K562 (cell line): ENCODE data around the gene CIAO2B. TPM values are rescaled to one million over a fixed set of nuclear protein-coding genes. Genes with fewer than 3 reads are reported as not detected.
A peak's percentile ranks its signal among the peaks of the same experiment; 100 is the strongest.

Experiments used
- BHLHE40 ChIP-seq: IDR thresholded peaks from 2 replicates; pipeline ENCODE4 v1.6.1; 2011; ENCODE audit warnings: low read length, improper control_type of control experiment
- CHD2 ChIP-seq: IDR thresholded peaks from 2 replicates; pipeline ENCODE4 v1.6.1; 2011; ENCODE audit warnings: low read depth, low read length
- EP300 ChIP-seq: IDR thresholded peaks from 2 replicates; pipeline ENCODE4 v1.6.1; 2012; ENCODE audit warnings: low read length, improper control_type of control experiment
- ETS2 ChIP-seq: IDR thresholded peaks from 2 replicates; pipeline ENCODE4 v1.6.1; 2016; ENCODE audit warnings: borderline replicate concordance, missing genetic modification characterization, mild to moderate bottlenecking, moderate library complexity, missing compliant biosample characterization; ENCODE audit not compliant: poor library complexity, severe bottlenecking
- FOS ChIP-seq: IDR thresholded peaks from 3 replicates; pipeline ENCODE4 v1.6.1; 2011; ENCODE audit not compliant: insufficient read length; ENCODE audit errors: extremely low read depth
- GATA2 ChIP-seq: sonication (generic); formaldehyde crosslinking; IDR thresholded peaks from 2 replicates; pipeline ENCODE4 v1.4.0; 2020; ENCODE audit warnings: mild to moderate bottlenecking, missing genetic modification reagents
- HDAC2 ChIP-seq: fragments of 450-650 bp; IDR thresholded peaks from 2 replicates; pipeline ENCODE4 v1.6.1; 2016; ENCODE audit warnings: mild to moderate bottlenecking
- HMGXB4 ChIP-seq: sonication (generic); formaldehyde crosslinking; IDR thresholded peaks from 2 replicates; pipeline ENCODE4 v1.8.1; 2023; ENCODE audit warnings: mild to moderate bottlenecking, missing genetic modification reagents
- HNRNPLL ChIP-seq: fragments of 200-400 bp; formaldehyde crosslinking; IDR thresholded peaks from 2 replicates; pipeline ENCODE4 v1.6.1; 2017; ENCODE audit warnings: low read length, low read depth, mild to moderate bottlenecking; ENCODE audit not compliant: poor library complexity, severe bottlenecking
- LARP7 ChIP-seq: fragments of 450-650 bp; IDR thresholded peaks from 2 replicates; pipeline ENCODE4 v1.6.1; 2016
- LEF1 ChIP-seq: fragments of 450-650 bp; IDR thresholded peaks from 2 replicates; pipeline ENCODE4 v1.6.1; 2016; ENCODE audit warnings: mild to moderate bottlenecking
- MIER1 ChIP-seq: fragments of 450-650 bp; IDR thresholded peaks from 2 replicates; pipeline ENCODE4 v1.6.1; 2016; ENCODE audit warnings: antibody characterized with exemption, mild to moderate bottlenecking, low read depth
- RBM17 ChIP-seq: fragments of 200-400 bp; formaldehyde crosslinking; IDR thresholded peaks from 2 replicates; pipeline ENCODE4 v1.6.1; 2017; ENCODE audit warnings: low read depth, mild to moderate bottlenecking, low read length, borderline replicate concordance
- SAFB2 ChIP-seq: fragments of 200-400 bp; formaldehyde crosslinking; IDR thresholded peaks from 2 replicates; pipeline ENCODE4 v1.6.1; 2018; ENCODE audit warnings: borderline replicate concordance, low read length, low read depth, moderate library complexity; ENCODE audit not compliant: severe bottlenecking
- SMAD3 ChIP-seq: fragments of 450-650 bp; formaldehyde crosslinking; conservative IDR thresholded peaks from 2 replicates; pipeline ENCODE4 v1.4.0; 2020; ENCODE audit warnings: mild to moderate bottlenecking
- SMARCA5 ChIP-seq: fragments of 450-650 bp; IDR thresholded peaks from 2 replicates; pipeline ENCODE4 v1.6.1; 2016
- SMARCC2 ChIP-seq: fragments of 450-650 bp; IDR thresholded peaks from 2 replicates; pipeline ENCODE4 v1.6.1; 2017; ENCODE audit warnings: antibody characterized with exemption, moderate library complexity, mild to moderate bottlenecking, low read depth
- SRF ChIP-seq, 2 experiments: fragments of 250-450, 450-650 bp in 1 of 2; sonication (Bioruptor Pico) in 1 of 2; sonication (generic) in 1 of 2; formaldehyde crosslinking; IDR thresholded peaks; 2 replicates each; pipeline versions ENCODE4 v1.5.0 to v1.5.1; 2020 to 2022; ENCODE audit warnings: mild to moderate bottlenecking in 1 of 2, missing genetic modification reagents in 1 of 2
- TARDBP ChIP-seq: fragments of 450-650 bp; IDR thresholded peaks from 2 replicates; pipeline ENCODE4 v1.6.1; 2016
- TBL1XR1 ChIP-seq, 2 experiments: IDR thresholded peaks; 2 replicates each; pipeline ENCODE4 v1.6.1; 2012; ENCODE audit warnings: improper control_type of control experiment in 2 of 2, low read length in 2 of 2, mild to moderate bottlenecking in 1 of 2
- TSC22D4 ChIP-seq: fragments of 450-650 bp; IDR thresholded peaks from 2 replicates; pipeline ENCODE4 v1.6.1; 2016; ENCODE audit warnings: missing genetic modification characterization, missing biosample characterization, control low read depth
- UBTF ChIP-seq, 2 experiments: IDR thresholded peaks; 2 replicates each; pipeline ENCODE4 v1.6.1; 2012; ENCODE audit warnings: improper control_type of control experiment in 2 of 2, low read depth in 2 of 2, low read length in 2 of 2, borderline replicate concordance in 1 of 2
- ZEB2 ChIP-seq: fragments of 450-650 bp; IDR thresholded peaks from 2 replicates; pipeline ENCODE4 v1.6.1; 2016
- ZNF212 ChIP-seq: fragments of 450-650 bp; formaldehyde crosslinking; IDR thresholded peaks from 2 replicates; pipeline ENCODE4 v1.4.0; 2020; ENCODE audit warnings: mild to moderate bottlenecking
- ZNF274 ChIP-seq: IDR thresholded peaks from 2 replicates; pipeline ENCODE4 v1.6.1; 2011; ENCODE audit warnings: low read depth, mild to moderate bottlenecking, low read length, moderate library complexity, borderline replicate concordance
- ZNF511 ChIP-seq: sonication (generic); formaldehyde crosslinking; IDR thresholded peaks from 2 replicates; pipeline ENCODE4 v1.8.0; 2022; ENCODE audit warnings: mild to moderate bottlenecking, missing genetic modification reagents
- ZNF589 ChIP-seq: fragments of 200-800 bp; sonication (Bioruptor generic); IDR thresholded peaks from 2 replicates; pipeline ENCODE4 v1.6.1; 2016; ENCODE audit warnings: low read depth, missing genetic modification characterization, missing compliant biosample characterization
- polyA plus RNA-seq, 8 experiments: library from polyadenylated mRNA; depleted of rRNA in 4 of 8; stranded (reverse) in 5 of 8; unstranded in 3 of 8; fragments of >200 nt; fragmentation: Nextera tagmentation in 2 of 8; fragmentation: Illumina TruSeq in 1 of 8; extraction: Ambion mirVana in 2 of 8; extraction: Trizol in 1 of 8; gene quantifications; 2 replicates each; pipeline versions ENCODE4 v1.2.1 to v1.2.3, GENCODE V29; 2011 to 2014; ENCODE audit warnings: inconsistent platforms in 1 of 8, missing spikeins in 1 of 8
- total RNA-seq, 7 experiments: library from RNA; depleted of rRNA in 6 of 7; stranded (reverse); fragments of >200 nt in 6 of 7; fragmentation: Illumina TruSeq in 2 of 7; extraction: Trizol in 2 of 7; gene quantifications; 2 replicates each; pipeline versions ENCODE4 v1.2.1 to v1.2.3, GENCODE V29; 2011 to 2021; ENCODE audit warnings: low replicate concordance in 1 of 7

CIAO2B gene
- total and polyA plus RNA-seq, 9 of the 15 experiments (the other 6 are each of a cell fraction or from before 2014, with no cell fraction given) = 86.8 to 182 (median 113) TPM

- TF ChIP-seq HNRNPLL = no peak
- TF ChIP-seq EP300 = peak; percentile 89
- TF ChIP-seq ZNF589 (CRISPR knock-in tag) = no peak; the same call in 1 of the 2 replicates
- TF ChIP-seq SMAD3 = no peak
- no peak for TF ChIP-seq TSC22D4 (tag)
- no peak for TF ChIP-seq HMGXB4 (CRISPR knock-in tag)
- no peak for TF ChIP-seq SMARCA5
- TF ChIP-seq ZNF274 = no peak
- TF ChIP-seq GATA2 = peak; percentile 45; the same call in 1 of the 2 replicates
- 0 out of 2 replicates have a peak, but pooled peaks have one; percentile 26 for TF ChIP-seq LARP7
- TF ChIP-seq CHD2 = peak; percentile 52
- peak in 1 of 2 experiments; percentile 80; a peak in 2 of 4 replicates for TF ChIP-seq TBL1XR1 (IDR thresholded peaks at IDR 0.05; ENCODE audit: low read length in 2 of 2)
- no peak for TF ChIP-seq ZNF212
- no peak for TF ChIP-seq ZEB2
- no peak for TF ChIP-seq MIER1
- peak; percentile 97 for TF ChIP-seq BHLHE40
- no peak for TF ChIP-seq ZNF511
- peak; percentile 82 for TF ChIP-seq SMARCC2
- no peak for TF ChIP-seq SRF (CRISPR knock-in tag; IDR thresholded peaks at IDR 0.05)
- TF ChIP-seq ETS2 (tag) = no peak
- no peak for TF ChIP-seq UBTF (IDR thresholded peaks at IDR 0.05; ENCODE audit: borderline replicate concordance in 1 of 2, low read depth in 2 of 2, low read length in 2 of 2)
- TF ChIP-seq TARDBP = no peak
- TF ChIP-seq RBM17 = no peak
- peak; percentile 14 for TF ChIP-seq FOS
- TF ChIP-seq HDAC2 = no peak; the same call in 1 of the 2 replicates
- no peak for TF ChIP-seq SAFB2
- TF ChIP-seq LEF1 = peak; percentile 99
Measured at GRCh38 chr16:66899945-66900710, 34.1 kb downstream of the CIAO2B start (continued).
